B cell (primary cell): ENCODE data around the gene TSPAN17. TPM values are rescaled to one million over a fixed set of nuclear protein-coding genes. Genes with fewer than 3 reads are reported as not detected.

Experiments used
- ATAC-seq: fragments of 200-7000 bp; cut with Tn5 transposase; one replicate; pipeline ENCODE4 v1.10.0; 2021; ENCODE audit warnings: low read depth, mild to moderate bottlenecking, moderate number of reproducible peaks, moderate library complexity
- CTCF ChIA-PET: fragments of 350-600 bp; sonication (Branson Sonifier 250); formaldehyde crosslinking; loops from one replicate; lab custom pipeline; 2021; ENCODE audit warnings: antibody characterized with exemption, inconsistent platforms; lab: Charles Lee
- POLR2A ChIA-PET: fragments of 350-600 bp; sonication (Branson Sonifier 250); formaldehyde crosslinking; loops from one replicate; lab custom pipeline; 2021; ENCODE audit warnings: antibody characterized with exemption; lab: Charles Lee
- DNase-seq: peaks from one replicate; pipeline ENCODE4 v3.0.0; 2013
- H2AFZ ChIP-seq: 2 replicates; pipeline ENCODE4 v1.6.1; 2012; ENCODE audit warnings: mild to moderate bottlenecking, low read depth, low read length; ENCODE audit not compliant: insufficient read depth, poor library complexity, severe bottlenecking
- H3K27ac ChIP-seq, 2 donors: 1 replicate in 1 of 2; 2 replicates in 1 of 2; pipeline ENCODE4 v1.5.1; 2012 to 2013; ENCODE audit warnings: low read length in 2 of 2, mild to moderate bottlenecking in 2 of 2, moderate library complexity in 1 of 2
- H3K27me3 ChIP-seq, 4 experiments: fragments of 200-600 bp in 1 of 4; sonication (generic) in 1 of 4; replicated peaks in 1 of 4; 1 replicate in 2 of 4; 2 replicates in 2 of 4; pipeline versions ENCODE4 v1.6.1 to v1.7.0; 2013 to 2016; ENCODE audit warnings: low read length in 3 of 4, mild to moderate bottlenecking in 2 of 4, mixed read lengths in 1 of 4, moderate library complexity in 1 of 4; ENCODE audit not compliant: insufficient read depth in 4 of 4, control insufficient read depth in 3 of 4; ENCODE audit errors: control extremely low read depth in 1 of 4
- H3K36me3 ChIP-seq, 2 experiments: replicated peaks in 1 of 2; 1 replicate in 1 of 2; 2 replicates in 1 of 2; pipeline versions ENCODE4 v1.6.1 to v1.7.1; 2013; ENCODE audit warnings: low read length in 1 of 2; ENCODE audit not compliant: insufficient read depth in 2 of 2, control insufficient read depth in 1 of 2; ENCODE audit errors: control extremely low read depth in 1 of 2, extremely low read depth in 1 of 2
- H3K4me1 ChIP-seq, 2 donors: fragments of 200-600 bp in 1 of 2; sonication (generic) in 1 of 2; 1 replicate in 1 of 2; 2 replicates in 1 of 2; pipeline versions ENCODE4 v1.5.1 to v1.6.1; 2013 to 2017; ENCODE audit warnings: low read length in 2 of 2; ENCODE audit not compliant: control insufficient read depth in 2 of 2, insufficient read depth in 2 of 2
- H3K4me2 ChIP-seq: replicated peaks from 2 replicates; pipeline ENCODE3; 2012; ENCODE audit warnings: mild to moderate bottlenecking, low read depth, low read length; ENCODE audit not compliant: poor library complexity, severe bottlenecking
- H3K4me3 ChIP-seq, 5 experiments: fragments of 200-600 bp in 1 of 5; sonication (generic) in 1 of 5; 1 replicate in 3 of 5; 2 replicates in 2 of 5; pipeline versions ENCODE4 v1.5.1 to v1.7.0; 2011 to 2016; ENCODE audit warnings: low read length in 4 of 5, mild to moderate bottlenecking in 4 of 5, low read depth in 2 of 5, control low read depth in 1 of 5, moderate library complexity in 1 of 5; ENCODE audit not compliant: insufficient read depth in 1 of 5; ENCODE audit errors: control extremely low read depth in 1 of 5, extremely low read depth in 1 of 5
- H3K79me2 ChIP-seq: fragments of 200-600 bp; sonication (generic); one replicate; pipeline ENCODE4 v1.6.0; 2016; ENCODE audit warnings: low read length; ENCODE audit not compliant: control insufficient read depth, insufficient read depth
- H3K9ac ChIP-seq: fragments of 200-600 bp; sonication (generic); 2 replicates; pipeline ENCODE4 v1.6.1; 2017; ENCODE audit warnings: mild to moderate bottlenecking, low read length, moderate library complexity
- H3K9me3 ChIP-seq, 3 donors: one replicate each; pipeline versions ENCODE4 v1.6.1 to v1.7.1; 2013; ENCODE audit warnings: low read length in 2 of 3; ENCODE audit not compliant: control insufficient read depth in 2 of 3, insufficient read depth in 1 of 3; ENCODE audit errors: control extremely low read depth in 1 of 3
- H4K20me1 ChIP-seq: 2 replicates; pipeline ENCODE4 v1.6.0; 2012; ENCODE audit warnings: mild to moderate bottlenecking, low read length; ENCODE audit not compliant: insufficient read depth, control insufficient read depth, poor library complexity, severe bottlenecking
- H3K27ac Mint-ChIP-seq: one replicate; pipeline ENCODE4 v1.8.0; 2021; ENCODE audit warnings: mixed read lengths
- H3K27me3 Mint-ChIP-seq: one replicate; pipeline ENCODE4 v1.8.0; 2021; ENCODE audit warnings: mixed read lengths
- H3K4me1 Mint-ChIP-seq: one replicate; pipeline ENCODE4 v1.8.0; 2021; ENCODE audit warnings: mixed read lengths
- H3K4me3 Mint-ChIP-seq: one replicate; pipeline ENCODE4 v1.8.0; 2021; ENCODE audit warnings: mixed read lengths
- H3K9me3 Mint-ChIP-seq: one replicate; pipeline ENCODE4 v1.8.0; 2022; ENCODE audit warnings: mixed read lengths; ENCODE audit not compliant: insufficient read depth
- CTCF ChIP-seq: fragments of 200-600 bp; IDR thresholded peaks from one replicate; pipeline ENCODE4 v1.8.0; 2022; ENCODE audit warnings: antibody characterized with exemption, mild to moderate bottlenecking
- EZH2 ChIP-seq: IDR thresholded peaks from 2 replicates; pipeline ENCODE4 v1.6.1; 2012; ENCODE audit warnings: borderline replicate concordance, low read depth, mild to moderate bottlenecking, moderate library complexity, low read length; ENCODE audit not compliant: insufficient read depth, poor library complexity, severe bottlenecking
- WGBS: methylation state at CpG from one replicate; pipeline ENCODE4 v1.1.5; 2013; ENCODE audit warnings: missing lambda C conversion rate; ENCODE audit not compliant: insufficient coverage; 5-methylcytosine and 5-hydroxymethylcytosine counted together
- intact Hi-C: fragments of 100-400 bp; cut with micrococcal nuclease; formaldehyde crosslinking; loops from one replicate; pipeline ENCODE4 v1.10.0; 2022
- polyA plus RNA-seq: library from polyadenylated mRNA; depleted of rRNA; stranded (reverse); fragments of >200 nt; gene quantifications from 2 replicates; pipeline ENCODE4 v1.2.3, GENCODE V29; 2012
- total RNA-seq, 2 donors: library from RNA; stranded (reverse); fragments of 120-200 nt in 1 of 2; gene quantifications; 1 replicate in 1 of 2; 2 replicates in 1 of 2; pipeline versions ENCODE4 v1.2.3 to v1.2.4, GENCODE V29; 2013 to 2022

TSPAN17 gene
- total and polyA plus RNA-seq, 2 donors (not counting 1 experiment from before 2014, with no cell fraction given): 20.5 to 21.0 TPM

- ATAC-seq (peak; percentile 78), DNase-seq (peak; percentile 82)
- CTCF ChIA-PET: interaction anchor here (1.6 kb wide), 1 partner anchor 51 kb away, joined by 6 read pairs; no protein-coding TSS in a partner anchor
- H3K27ac Mint-ChIP-seq: peak within 1 kb of the TSS; percentile 91
- Histone ChIP-seq H2AFZ (peak within 1 kb of the TSS; percentile 76), H3K9me3 (no peaks in the 10 kb centered on the region), H3K4me3 (peak within 1 kb of the TSS; percentile 21 to 78 (median 65)), H3K27ac (no peak within 1 kb of the TSS), H3K27me3 (peaks cover 0 to 22% (median 8%) of the 10 kb centered on the region in 4 experiments), H3K4me2 (peak within 1 kb of the TSS; percentile 86), H3K9ac (peak within 1 kb of the TSS; percentile 70), H3K79me2 (no peaks in the 10 kb centered on the region), H3K36me3 (no peaks in the 10 kb centered on the region), H4K20me1 (no peaks in the 10 kb centered on the region), H3K4me1 (peaks cover 4 to 9% of the 10 kb centered on the region in 2 donors)
- intact Hi-C loops: loop anchor here (1.0 to 2.0 kb wide), 3 partner anchors 21 to 194 kb away; partner anchors contain the start of genes CLTB, EIF4E1B, SNCB and TSPAN17
- peak; percentile 17 for TF ChIP-seq CTCF
- TF ChIP-seq EZH2: no peak
- H3K9me3 Mint-ChIP-seq: no peaks in the 10 kb centered on the region
- WGBS: under 1% methylated on average over 99 of the region's 101 CpGs
- H3K4me3 Mint-ChIP-seq: peak within 1 kb of the TSS; percentile 98
- H3K4me1 Mint-ChIP-seq: peaks cover 12% of the 10 kb centered on the region
- POLR2A ChIA-PET: no interaction called here
- peaks cover 24% of the 10 kb centered on the region for H3K27me3 Mint-ChIP-seq
Observed at GRCh38 chr5:176609724-176610434, 37.4 kb upstream of the TSPAN17 start, which contains the start of gene GPRIN1. Gene GPRIN1 (minus strand): TSS chr5:176610156. CDS start chr5:176599834, 10,322 bp downstream.

- WGBS: 4% methylated on average over 11 of the region's 31 CpGs
- CTCF ChIA-PET: interaction anchor here (1.6 kb wide), 1 partner anchor 50 kb away, joined by 6 read pairs; no protein-coding TSS in a partner anchor
Observed at GRCh38 chr5:176610435-176610773, 36.9 kb upstream of the TSPAN17 start.

More at GRCh38 chr5:176610435-176610773, 36.9 kb upstream of the TSPAN17 start:
- H4K20me1 ChIP-seq: no peaks in the 10 kb centered on the region
- H3K4me1 ChIP-seq: peaks cover 4 to 9% of the 10 kb centered on the region in 2 donors
- POLR2A ChIA-PET: no interaction called here
- no peaks in the 10 kb centered on the region for H3K79me2 ChIP-seq
- peak overlapping the region; percentile 86 for H3K4me2 ChIP-seq
- H3K9me3 ChIP-seq: no peaks in the 10 kb centered on the region
- H2AFZ ChIP-seq: peak overlapping the region; percentile 76
- H3K4me3 Mint-ChIP-seq: peak overlapping the region; percentile 82
- H3K4me3 ChIP-seq: peak overlapping the region; percentile 21 to 78 (median 65)
- no peaks in the 10 kb centered on the region for H3K9me3 Mint-ChIP-seq
- DNase-seq (no peak), ATAC-seq (peak; percentile 3)
- H3K4me1 Mint-ChIP-seq: peaks cover 12% of the 10 kb centered on the region
- H3K27ac ChIP-seq: no peak overlapping the region
- H3K27me3 ChIP-seq: peaks cover 0 to 22% (median 8%) of the 10 kb centered on the region in 4 experiments
- intact Hi-C loops: loop anchor here (1.0 to 2.0 kb wide), 2 partner anchors 20 to 37 kb away; partner anchors contain the start of genes EIF4E1B, SNCB and TSPAN17
- TF ChIP-seq EZH2 (no peak), CTCF (no peak)
- no peaks in the 10 kb centered on the region for H3K36me3 ChIP-seq
- peaks cover 28% of the 10 kb centered on the region for H3K27me3 Mint-ChIP-seq
- H3K9ac ChIP-seq: peak overlapping the region; percentile 70
- no peak overlapping the region for H3K27ac Mint-ChIP-seq
